GM21367 (cell line): Measurements from ENCODE around the gene CGNL1.

Source experiments
- ATAC-seq: cut with Tn5 transposase; IDR thresholded peaks from one replicate; pipeline ENCODE4 v1.9.1; 2021; ENCODE audit not compliant: unreplicated experiment

CGNL1 gene

GRCh38 chr15:57519806-57520205, 143.5 kb downstream of the CGNL1 start:
- ATAC-seq, result no peak

GRCh38 chr15:57521503-57521902, 145.2 kb downstream of the CGNL1 start:
- no peak for ATAC-seq

GRCh38 chr15:57522148-57522547, 145.8 kb downstream of the CGNL1 start:
- ATAC-seq, result no peak

GRCh38 chr15:57525581-57525980, 149.3 kb downstream of the CGNL1 start:
- no peak for ATAC-seq

- ATAC-seq, result no peak
Measured at GRCh38 chr15:57526076-57526475, 149.8 kb downstream of the CGNL1 start.

GRCh38 chr15:57526615-57527014, 150.3 kb downstream of the CGNL1 start:
- ATAC-seq, result no peak

- ATAC-seq, result no peak
Measured at GRCh38 chr15:57527382-57528091, 151.2 kb downstream of the CGNL1 start.

GRCh38 chr15:57528940-57529565, 152.7 kb downstream of the CGNL1 start:
- ATAC-seq, result no peak

- no peak for ATAC-seq
Measured at GRCh38 chr15:57529748-57530147, 153.4 kb downstream of the CGNL1 start.

GRCh38 chr15:57532731-57533447, 156.6 kb downstream of the CGNL1 start:
- no peak for ATAC-seq

GRCh38 chr15:57533448-57533799, 157.1 kb downstream of the CGNL1 start:
- no peak for ATAC-seq

GRCh38 chr15:57534281-57534680, 158.0 kb downstream of the CGNL1 start:
- ATAC-seq, result no peak

- no peak for ATAC-seq
Measured at GRCh38 chr15:57537072-57537471, 160.8 kb downstream of the CGNL1 start.

- ATAC-seq, result no peak
Measured at GRCh38 chr15:57537488-57538264, 161.4 kb downstream of the CGNL1 start.

- ATAC-seq, result no peak
Measured at GRCh38 chr15:57538265-57538529, 161.9 kb downstream of the CGNL1 start.

GRCh38 chr15:57538821-57539220, 162.5 kb downstream of the CGNL1 start:
- no peak for ATAC-seq

- ATAC-seq, result no peak
Measured at GRCh38 chr15:57540211-57540610, 163.9 kb downstream of the CGNL1 start.

- peak; percentile 51 for ATAC-seq
Measured at GRCh38 chr15:57540736-57541135, 164.4 kb downstream of the CGNL1 start.

- no peak for ATAC-seq
Measured at GRCh38 chr15:57541271-57541670, 165.0 kb downstream of the CGNL1 start.

GRCh38 chr15:57541805-57542504, 165.7 kb downstream of the CGNL1 start:
- no peak for ATAC-seq

- no peak for ATAC-seq
Measured at GRCh38 chr15:57542505-57542817, 166.2 kb downstream of the CGNL1 start.
